Measurements from ENCODE around the gene GMDS. TPM values are rescaled to one million over a fixed set of nuclear protein-coding genes. Genes with fewer than 3 reads are reported as not detected.

GMDS gene
- total and polyA plus RNA-seq, 2 donors (not counting 3 experiments of a cell fraction or from before 2014, with no cell fraction given): 9.8 to 23.5 TPM

DNA sequence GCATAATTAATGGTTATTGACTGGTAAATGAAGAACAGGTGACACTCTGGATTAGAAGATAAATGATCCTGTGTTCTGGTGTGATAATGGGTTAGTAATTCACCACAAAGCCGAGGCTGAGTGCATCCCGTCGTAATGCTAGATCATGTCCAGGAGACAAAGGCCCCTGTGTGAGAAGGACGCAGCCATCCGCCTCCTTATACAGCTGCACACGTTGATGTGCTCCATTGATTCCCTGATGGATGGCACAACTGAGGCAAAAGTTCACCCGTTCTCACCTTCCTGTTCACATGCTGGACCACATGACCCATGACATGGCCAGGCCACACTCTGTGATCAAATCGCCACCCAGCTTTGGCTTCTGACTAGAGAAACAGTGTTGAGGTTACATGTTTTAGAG lies 499.6 kb downstream of the GMDS start:
- no peak overlapping the region for H3K4me3 ChIP-seq (replicated peaks in 1 of 3; ENCODE audit: insufficient read depth in 1 of 3, low read depth in 1 of 3, low read length in 3 of 3)
- POLR2A ChIA-PET: no interaction called here

DNA sequence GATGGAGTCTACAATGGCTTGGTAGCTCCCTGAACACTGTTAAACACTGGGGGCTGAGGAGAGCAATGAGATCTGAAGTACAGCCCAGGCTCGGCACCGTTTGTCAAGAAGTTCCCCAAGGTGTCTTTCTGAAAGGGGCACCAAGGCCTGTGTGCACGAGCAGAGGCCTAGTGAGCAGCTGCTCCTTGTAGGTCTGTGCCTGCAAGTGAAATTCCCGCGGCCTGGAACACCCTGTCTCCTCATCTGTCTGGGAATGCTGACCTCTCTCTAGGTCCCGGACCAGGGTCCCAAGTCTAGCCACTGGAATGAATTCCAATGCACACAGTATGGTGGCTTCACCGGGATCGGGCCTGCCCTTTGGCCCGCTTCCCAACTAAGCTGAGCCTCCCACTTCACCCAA lies 500.9 kb downstream of the GMDS start:
- dilution Hi-C loops (cut with MboI; ENCODE audit: extremely low pct_ligation_motif_present, low sequenced_read_pairs): no loop called here

More for the DNA sequence above, 499.6 kb downstream of the GMDS start:
- Histone ChIP-seq H3K4me2 (ENCODE audit: insufficient read depth, low read length) (no peak overlapping the region), H3K9ac (replicated peaks; ENCODE audit: extremely low read depth, insufficient read depth, low read length) (no peak overlapping the region), H3K9me1 (replicated peaks; ENCODE audit: control insufficient read depth, extremely low read depth, insufficient read depth, low read length) (no peaks in the 10 kb centered on the region), H3K79me2 (ENCODE audit: control insufficient read depth, insufficient read depth, low read length) (no peaks in the 10 kb centered on the region), H2AFZ (ENCODE audit: low read depth, low read length) (no peak overlapping the region), H3K27me3 (ENCODE audit: control insufficient read depth in 2 of 2, insufficient read depth in 2 of 2, low read length in 2 of 2) (no peaks in the 10 kb centered on the region), H3K27ac (ENCODE audit: insufficient read depth, low read depth, low read length) (no peak overlapping the region), H3K36me3 (ENCODE audit: control insufficient read depth in 2 of 2, extremely low read depth in 1 of 2, insufficient read depth in 2 of 2, low read length in 2 of 2) (no peaks in the 10 kb centered on the region), H3K9me3 (replicated peaks; ENCODE audit: control insufficient read depth, insufficient read depth, low read length) (no peaks in the 10 kb centered on the region), H4K20me1 (replicated peaks; ENCODE audit: control insufficient read depth, extremely low read depth, insufficient read depth, low read length) (no peaks in the 10 kb centered on the region), H3K4me1 (ENCODE audit: control insufficient read depth, extremely low read depth, insufficient read depth, low read length) (peaks cover 7% of the 10 kb centered on the region)
- DNase-seq (ENCODE audit: low read depth, low spot score): peak; percentile 38
- intact Hi-C loops (cut with micrococcal nuclease): no loop called here
- TF ChIP-seq EZH2 (IDR thresholded peaks at IDR 0.05; ENCODE audit: borderline replicate concordance, low read depth, low read length, severe bottlenecking): no peak
- TF ChIP-seq GATA2 (IDR thresholded peaks at IDR 0.05; ENCODE audit: insufficient read depth, insufficient read length, low read depth, low read length): no peak
- no peak for TF ChIP-seq MYC (IDR thresholded peaks at IDR 0.05; ENCODE audit: low read depth, low read length)
- no TSS peak for BruUV-seq (replicated peaks)
- peak; percentile 76 for FAIRE-seq
- CTCF ChIA-PET: no interaction called here
- dilution Hi-C loops (cut with MboI; ENCODE audit: extremely low pct_ligation_motif_present, low sequenced_read_pairs): no loop called here

More for the DNA sequence above, 500.9 kb downstream of the GMDS start:
- DNase-seq (ENCODE audit: low read depth, low spot score) (no peak), FAIRE-seq (no peak)
- Histone ChIP-seq H3K4me3 (replicated peaks in 1 of 3; ENCODE audit: insufficient read depth in 1 of 3, low read depth in 1 of 3, low read length in 3 of 3) (no peak overlapping the region), H2AFZ (ENCODE audit: low read depth, low read length) (no peak overlapping the region), H3K9me3 (replicated peaks; ENCODE audit: control insufficient read depth, insufficient read depth, low read length) (no peaks in the 10 kb centered on the region), H3K36me3 (ENCODE audit: control insufficient read depth in 2 of 2, extremely low read depth in 1 of 2, insufficient read depth in 2 of 2, low read length in 2 of 2) (no peaks in the 10 kb centered on the region), H3K4me2 (ENCODE audit: insufficient read depth, low read length) (no peak overlapping the region), H3K9me1 (replicated peaks; ENCODE audit: control insufficient read depth, extremely low read depth, insufficient read depth, low read length) (no peaks in the 10 kb centered on the region), H3K27me3 (ENCODE audit: control insufficient read depth in 2 of 2, insufficient read depth in 2 of 2, low read length in 2 of 2) (no peaks in the 10 kb centered on the region), H4K20me1 (replicated peaks; ENCODE audit: control insufficient read depth, extremely low read depth, insufficient read depth, low read length) (no peaks in the 10 kb centered on the region), H3K4me1 (ENCODE audit: control insufficient read depth, extremely low read depth, insufficient read depth, low read length) (peaks cover 7% of the 10 kb centered on the region), H3K79me2 (ENCODE audit: control insufficient read depth, insufficient read depth, low read length) (no peaks in the 10 kb centered on the region), H3K9ac (replicated peaks; ENCODE audit: extremely low read depth, insufficient read depth, low read length) (no peak overlapping the region), H3K27ac (ENCODE audit: insufficient read depth, low read depth, low read length) (no peak overlapping the region)
- intact Hi-C loops (cut with micrococcal nuclease): no loop called here
- TF ChIP-seq POLR2AphosphoS5 (IDR thresholded peaks at IDR 0.05; ENCODE audit: insufficient read depth, low read depth, low read length): no peak
- no peak for TF ChIP-seq GATA2 (IDR thresholded peaks at IDR 0.05; ENCODE audit: insufficient read depth, insufficient read length, low read depth, low read length)
- no peak for TF ChIP-seq FOS (IDR thresholded peaks at IDR 0.05; ENCODE audit: borderline replicate concordance, insufficient read depth, low read length)
- CTCF ChIA-PET: no interaction called here
- POLR2A ChIA-PET: no interaction called here
- no TSS peak for BruUV-seq (replicated peaks)

Measured in endothelial cell of umbilical vein (primary cell).